ENCODE results near the gene GRIA4.
"Not testable (repeated sequence)": the region's sequence is repeated elsewhere in the genome, so short reads cannot be mapped to it uniquely, and the experiment has no call there.

The GRIA4 gene

DNA sequence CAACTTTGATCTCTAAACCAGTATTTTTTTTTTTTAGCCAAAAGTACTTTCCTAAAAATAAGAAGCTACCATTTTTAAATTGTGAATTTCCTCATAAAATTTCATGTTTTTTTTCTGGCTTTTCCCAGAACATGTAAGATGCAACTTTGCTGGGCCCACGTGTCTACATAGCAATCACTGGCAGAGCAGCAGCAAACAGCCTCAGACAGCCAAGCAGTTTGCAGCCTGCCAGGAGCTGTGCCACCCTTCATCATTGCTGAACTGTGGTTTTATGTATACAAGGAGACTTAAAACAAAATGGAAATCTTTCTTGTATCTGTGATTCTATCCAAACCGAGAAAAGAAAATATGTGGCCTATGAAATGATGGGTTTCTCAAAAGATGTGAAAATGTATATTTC lies 110.2 kb downstream of the GRIA4 start:
- DNase-seq: no peak

DNA sequence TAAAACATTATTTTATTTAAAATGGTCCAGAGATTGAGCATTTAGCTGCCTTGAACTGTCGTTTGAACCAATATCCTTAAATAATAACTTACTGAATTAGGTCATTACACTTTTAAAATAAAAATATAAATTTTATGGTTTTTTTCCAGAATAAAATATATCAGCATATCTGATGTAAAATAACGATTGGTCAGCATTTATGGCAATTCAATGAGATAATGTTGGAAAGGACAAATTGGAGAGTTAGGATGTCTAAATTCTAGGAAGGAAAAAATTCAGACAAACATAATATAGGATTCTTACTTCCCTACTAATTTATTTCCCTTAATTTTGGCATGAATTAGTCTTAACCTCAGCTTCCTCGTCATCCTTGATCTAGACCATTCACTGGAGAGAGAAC lies 113.4 kb downstream of the GRIA4 start:
- DNase-seq: no peak

DNA sequence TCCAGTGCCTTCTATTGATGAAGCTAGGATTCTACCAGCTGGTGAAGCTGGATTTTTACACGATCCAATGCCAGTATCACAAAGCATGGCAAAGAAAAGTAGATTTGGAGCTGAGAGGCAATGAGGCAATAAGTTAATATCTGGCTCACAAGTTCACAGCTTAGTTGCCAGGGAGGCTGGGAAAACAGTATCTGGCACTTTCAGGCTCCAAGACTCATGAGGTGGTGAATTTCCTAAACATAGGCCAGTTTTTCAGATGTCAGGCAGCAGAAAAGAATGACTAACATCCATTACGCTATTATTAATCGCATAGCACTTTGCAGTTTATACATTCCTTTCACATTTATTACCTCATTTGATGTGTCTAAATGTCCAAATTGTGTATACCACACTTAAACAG lies 122.7 kb downstream of the GRIA4 start:
- no peak for DNase-seq

DNA sequence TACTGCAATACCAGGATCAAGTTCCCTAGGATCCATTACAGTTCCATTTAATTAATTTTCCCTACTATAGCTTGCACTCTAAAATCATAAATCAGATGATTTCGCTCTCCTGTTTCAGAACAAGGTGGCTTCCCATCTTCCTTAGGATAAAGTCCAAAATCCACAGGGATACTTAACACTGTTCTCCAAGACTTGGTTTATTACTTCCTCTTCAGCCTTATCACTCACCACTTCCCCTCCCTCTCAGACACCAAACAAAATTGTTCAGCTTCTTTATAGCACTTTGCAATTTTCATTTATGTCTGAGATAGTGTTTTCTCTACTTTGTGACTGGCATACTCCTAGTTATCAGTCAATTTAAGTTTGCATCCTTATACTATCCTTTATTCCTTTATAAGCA lies 124.6 kb downstream of the GRIA4 start:
- no peak for DNase-seq

DNA sequence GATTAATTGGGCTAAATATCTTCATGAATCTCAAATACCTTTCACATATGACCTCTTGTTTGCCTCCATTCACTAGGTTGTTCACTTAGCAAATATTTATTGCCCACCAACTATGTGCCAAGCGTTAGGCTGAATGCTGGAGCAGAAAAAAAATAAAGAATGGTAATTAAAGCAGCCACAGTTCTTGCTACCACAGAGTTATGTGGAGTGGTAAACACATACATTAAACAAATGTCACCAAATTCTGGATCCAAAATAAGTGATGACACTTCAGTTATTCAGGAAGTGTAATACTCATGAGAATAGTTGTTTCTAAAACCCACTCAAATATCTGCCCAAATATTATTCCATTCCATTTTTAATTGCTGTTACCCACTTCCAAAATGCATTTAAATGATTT lies 128.4 kb downstream of the GRIA4 start:
- DNase-seq: no peak

DNA sequence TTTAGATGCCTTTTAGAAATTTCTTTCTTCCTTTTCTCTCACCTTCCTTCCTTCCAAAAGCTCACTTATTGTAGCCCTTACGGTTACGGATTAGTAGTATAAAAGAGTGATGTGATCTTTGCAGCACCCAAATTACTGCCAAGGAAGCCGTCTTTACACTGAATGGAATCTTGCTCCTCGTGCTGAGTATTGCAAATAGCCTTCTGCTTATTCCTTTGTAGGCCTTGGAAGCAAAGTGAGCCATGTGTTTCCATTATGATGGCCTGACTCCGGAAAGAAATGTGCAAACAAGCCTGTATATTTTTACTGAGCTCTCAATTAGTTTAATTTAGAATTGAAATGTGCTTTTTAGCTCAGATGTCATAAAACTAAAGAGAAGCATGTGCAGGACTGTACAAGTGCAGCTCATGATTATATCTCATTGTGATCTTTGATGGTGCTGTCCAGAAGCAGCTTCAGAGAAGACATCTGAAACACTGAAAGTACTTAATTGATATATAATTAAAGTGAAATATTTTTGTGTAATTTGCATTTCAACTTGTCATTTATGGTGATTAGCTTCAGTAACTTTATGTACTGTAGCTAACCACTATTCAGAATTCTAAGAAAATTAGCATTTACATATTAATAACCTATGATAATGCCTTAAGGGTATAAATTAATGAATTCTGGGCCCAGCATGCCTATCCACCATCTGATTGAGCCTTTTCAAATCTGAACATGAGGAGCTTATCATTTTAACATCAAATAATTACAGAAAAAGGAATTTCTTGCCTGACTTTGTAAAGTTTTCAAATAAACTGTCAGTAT lies 129.3 kb downstream of the GRIA4 start:
- DNase-seq: no peak

DNA sequence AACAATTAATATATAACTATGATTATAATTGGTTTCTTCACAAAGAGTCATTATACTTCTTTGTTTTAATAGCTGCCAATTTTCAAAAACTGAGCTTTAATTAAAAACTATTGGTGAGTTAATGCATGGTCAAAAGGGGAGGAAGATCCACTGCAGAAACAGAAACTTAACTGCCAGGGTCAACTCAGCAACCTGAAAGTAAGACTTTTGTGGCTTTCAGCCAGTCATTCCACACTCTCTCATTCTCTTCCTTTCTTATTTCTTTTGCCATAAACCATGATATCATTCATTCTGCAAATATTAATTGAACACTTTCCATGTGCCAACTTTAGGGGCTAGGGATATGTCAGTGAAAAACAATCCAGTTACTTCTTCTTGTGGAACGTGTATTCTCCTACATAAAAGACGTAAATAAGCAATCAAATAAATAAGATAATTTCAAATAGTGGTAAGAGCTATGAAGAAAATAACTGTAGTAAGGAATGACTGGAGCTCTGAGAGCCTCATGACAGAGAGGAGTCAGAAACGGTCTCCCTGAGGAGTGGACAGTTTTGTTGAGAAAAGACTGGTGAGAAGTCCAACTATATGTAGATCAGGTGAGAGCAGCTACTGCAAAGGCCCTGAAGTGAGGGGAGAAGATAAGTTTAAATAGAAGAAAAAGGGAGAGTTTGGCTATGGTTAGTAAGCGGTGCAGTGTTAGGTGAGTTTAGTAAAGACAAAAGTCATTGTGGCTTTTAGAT lies 130.5 kb downstream of the GRIA4 start:
- no peak for DNase-seq

DNA sequence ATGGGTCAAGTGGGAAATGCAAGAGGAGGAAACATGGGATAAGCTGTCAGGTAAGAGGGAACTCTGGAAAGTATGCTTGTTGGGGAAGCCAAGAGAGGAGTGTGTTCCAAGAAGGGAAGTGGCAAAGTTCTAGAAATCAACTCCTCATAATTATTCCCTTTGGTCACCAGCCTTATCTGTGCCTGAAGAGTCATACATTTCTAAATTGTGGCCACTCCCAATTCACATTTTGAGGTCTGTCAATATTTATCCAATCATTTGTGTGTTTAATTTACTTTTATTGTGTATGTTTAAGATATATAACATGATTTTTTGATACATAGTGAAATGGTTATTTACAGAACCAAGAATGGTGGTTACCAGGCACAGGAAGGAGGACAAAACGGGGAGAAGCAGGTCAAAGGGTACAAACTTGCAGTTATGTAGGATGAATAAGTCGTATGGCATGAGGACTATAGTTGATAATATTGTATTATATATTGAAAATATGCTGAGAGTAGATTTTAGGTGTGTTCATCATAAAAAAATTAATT lies 131.7 kb downstream of the GRIA4 start:
- DNase-seq: no peak

DNA sequence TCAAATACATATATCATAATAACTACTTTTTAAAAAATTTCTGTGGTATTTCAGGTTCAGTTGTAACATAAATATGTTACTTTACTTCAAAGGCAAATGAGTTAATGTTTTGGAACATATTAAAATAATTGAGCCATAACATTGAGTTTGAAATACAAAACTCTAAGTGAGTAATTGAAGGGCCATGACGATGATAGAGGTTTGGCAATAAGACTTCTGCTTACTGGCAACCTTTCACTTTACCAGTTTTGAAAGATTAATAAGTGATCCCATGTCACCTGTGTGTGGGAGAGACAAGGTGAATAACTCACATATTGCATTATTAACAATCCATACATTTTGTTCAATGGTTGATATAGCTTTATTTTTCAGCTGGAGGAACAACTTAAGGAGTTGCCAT lies 144.4 kb downstream of the GRIA4 start:
- no peak for DNase-seq

DNA sequence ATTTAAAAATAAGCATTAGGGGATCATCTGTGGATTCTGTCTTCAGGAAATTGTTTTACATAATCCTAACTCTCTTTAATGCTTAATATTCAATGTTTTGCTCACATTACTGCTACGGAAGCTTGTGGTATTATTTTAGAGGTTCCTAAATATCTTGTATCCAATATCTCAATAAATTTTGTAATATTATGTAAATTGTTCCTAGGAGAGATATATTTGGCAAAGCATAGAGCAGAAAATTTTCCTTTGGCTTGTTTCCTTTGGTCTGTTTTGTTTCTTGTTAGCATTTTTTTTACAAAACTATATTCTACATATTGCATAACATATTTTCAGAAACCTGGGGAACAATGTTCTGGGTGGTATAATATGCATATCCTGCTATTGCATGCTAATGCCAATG lies 144.8 kb downstream of the GRIA4 start:
- no peak for DNase-seq

DNA sequence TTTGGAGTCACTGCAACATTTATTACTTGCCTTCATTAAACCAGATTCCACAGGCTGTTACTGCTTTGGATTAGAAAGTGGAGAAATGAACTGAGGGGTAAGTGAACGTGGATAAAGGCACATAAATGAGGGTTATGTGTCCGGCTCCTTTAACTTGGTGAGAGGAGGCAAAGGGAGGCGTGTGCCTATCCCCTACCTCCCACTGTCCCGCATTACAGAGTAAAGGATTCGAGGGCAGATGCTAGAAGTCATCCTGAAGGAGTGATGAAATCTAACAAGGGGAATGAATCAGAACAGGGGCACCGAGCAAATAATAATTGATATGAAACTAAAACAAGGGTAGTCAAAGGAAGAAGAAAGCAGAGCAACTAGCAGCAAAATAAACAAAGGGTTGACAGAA lies 147.2 kb downstream of the GRIA4 start:
- no peak for DNase-seq

DNA sequence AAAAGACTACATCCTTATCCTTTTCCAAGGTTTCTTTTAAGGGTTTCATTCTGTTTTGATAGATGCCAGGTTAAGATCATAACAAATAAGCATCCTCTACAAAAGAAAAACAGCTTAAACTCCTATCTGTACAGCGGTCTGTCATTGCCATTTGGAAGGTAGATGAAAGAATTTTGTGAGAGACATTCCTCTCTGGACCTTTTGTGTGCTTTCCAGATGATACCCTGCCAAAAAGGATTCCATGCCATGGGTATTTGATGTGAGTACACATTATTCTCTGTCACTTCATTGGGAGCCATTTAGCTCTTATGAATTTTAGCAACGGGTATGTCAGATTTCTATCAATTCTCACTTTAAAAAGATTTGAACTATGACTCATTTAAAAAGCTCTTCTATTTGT lies 153.7 kb downstream of the GRIA4 start:
- no peak for DNase-seq

DNA sequence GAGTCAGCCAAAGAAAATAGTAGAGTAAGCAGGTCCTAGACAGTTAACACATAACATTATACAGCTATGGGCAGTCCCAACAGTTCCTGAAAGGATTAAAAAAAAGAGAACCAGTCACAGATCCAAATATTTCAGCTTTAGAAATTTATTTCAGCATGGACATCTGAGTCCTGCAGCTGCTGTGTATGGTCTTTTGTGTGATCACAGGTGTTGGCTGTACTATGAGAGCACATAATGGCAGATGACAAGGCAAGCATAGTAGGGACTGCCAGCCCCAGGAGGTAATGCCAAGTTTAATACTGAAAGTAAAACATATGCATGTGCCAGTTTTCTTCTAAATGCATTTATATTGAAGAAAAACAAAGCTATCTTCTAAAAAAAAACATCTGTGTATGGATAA lies 158.1 kb downstream of the GRIA4 start:
- no peak for DNase-seq

DNA sequence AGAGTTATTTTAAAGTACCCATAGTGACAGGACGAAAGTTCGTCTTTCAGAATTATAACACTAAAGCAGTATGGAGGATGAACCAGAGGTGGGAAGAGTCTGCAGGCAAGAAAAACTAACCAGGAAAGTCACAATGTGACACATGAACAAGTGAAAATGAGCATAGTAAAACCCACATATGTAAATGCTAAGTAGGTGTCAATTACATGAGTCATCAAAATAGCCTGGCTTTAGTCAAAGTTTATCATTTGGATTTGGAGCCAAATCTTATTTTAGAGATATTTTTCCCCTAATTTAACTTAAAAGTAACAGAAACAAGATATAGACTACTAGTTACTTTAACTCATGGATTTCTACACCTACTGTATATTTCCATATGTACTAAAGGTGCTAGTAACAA lies 159.8 kb downstream of the GRIA4 start:
- DNase-seq: no peak

DNA sequence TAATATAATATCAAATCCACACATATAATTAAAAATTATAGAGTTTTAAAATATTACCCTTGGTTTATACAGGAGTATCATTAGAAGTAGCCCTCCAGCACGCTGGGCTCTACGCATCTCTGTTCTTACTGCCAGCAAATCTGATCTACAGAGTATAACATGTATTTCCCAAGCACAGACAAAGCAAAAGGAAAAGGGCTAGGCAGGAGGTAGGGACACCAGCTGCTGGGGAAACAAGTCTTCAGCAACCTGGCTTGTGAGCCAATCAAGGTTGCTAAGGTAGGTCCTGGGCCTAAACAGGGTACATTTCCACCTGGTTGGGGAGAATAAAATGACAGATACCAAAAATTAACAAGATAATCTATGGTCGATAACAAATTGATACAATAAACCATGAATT lies 163.6 kb downstream of the GRIA4 start:
- not testable (repeated sequence) for DNase-seq

DNA sequence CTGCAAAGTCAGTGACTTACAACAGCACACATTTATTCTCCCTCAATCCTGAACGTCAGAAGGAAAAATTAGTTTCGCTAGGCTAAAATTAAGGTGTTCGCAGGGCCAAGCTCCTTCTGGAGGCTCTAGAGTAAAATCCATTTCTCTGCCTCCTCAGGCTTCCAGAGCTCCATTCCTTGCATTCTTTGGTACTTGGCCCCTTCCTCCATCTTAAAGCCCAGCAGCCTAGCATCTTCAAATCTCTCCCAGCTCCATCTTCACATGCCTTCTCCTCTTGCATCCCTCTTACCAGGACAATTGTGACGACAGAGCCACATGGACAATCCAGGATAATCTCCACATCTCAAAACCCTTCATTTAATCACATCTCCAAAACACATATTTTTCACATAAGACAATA lies 165.0 kb downstream of the GRIA4 start:
- DNase-seq: no peak

DNA sequence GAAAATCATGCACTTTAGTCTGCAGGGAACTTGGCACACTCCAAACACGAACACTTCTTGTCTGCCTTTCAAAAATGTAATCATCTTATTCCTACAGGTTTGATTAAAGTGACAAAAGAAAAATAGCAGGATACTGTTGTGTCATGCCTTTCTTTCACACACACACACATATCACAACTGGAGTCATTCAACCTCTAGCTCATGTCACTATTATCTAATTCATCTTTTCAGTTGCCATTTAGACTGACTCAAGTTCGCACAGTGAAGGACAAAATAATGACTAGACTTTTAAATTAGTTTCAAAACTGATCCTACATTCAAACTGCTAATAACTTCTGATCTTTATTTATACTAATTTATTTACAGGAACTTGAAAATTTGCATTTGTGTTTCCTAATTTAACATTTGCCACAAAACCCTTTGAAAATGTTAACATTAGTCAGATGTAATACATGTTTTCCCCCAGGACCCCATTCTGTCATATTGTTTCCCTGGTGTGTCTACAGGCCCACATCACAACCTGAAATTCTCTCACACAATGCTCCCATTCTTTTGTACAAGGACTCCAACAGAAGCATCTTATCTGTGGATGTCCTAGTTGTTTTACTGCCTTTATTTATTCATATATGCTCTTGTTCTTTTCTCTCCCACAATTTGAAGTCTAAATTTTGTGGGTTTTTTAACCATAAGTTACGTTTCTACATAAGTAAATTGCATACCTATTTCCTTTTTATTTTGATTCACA lies 171.1 kb downstream of the GRIA4 start:
- DNase-seq: no peak

DNA sequence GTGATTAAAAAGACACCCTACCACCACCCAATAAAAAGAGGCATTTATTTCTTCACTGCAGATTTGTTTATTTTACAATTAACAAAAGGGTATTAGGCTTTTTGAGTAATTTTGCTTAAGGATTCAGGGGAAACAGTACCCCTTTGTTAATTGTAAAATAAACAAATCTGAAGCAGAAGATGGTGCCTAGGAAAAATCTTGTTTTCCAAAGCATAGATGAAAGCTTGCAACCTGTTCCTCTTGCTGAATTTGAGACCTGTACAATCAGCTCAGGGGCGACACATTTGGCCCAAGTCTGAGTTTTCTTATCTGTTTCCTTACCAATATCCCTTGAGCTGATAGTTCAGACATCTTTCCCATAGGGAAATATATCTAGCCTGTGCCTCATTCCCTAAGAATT lies 171.9 kb downstream of the GRIA4 start:
- no peak for DNase-seq

DNA sequence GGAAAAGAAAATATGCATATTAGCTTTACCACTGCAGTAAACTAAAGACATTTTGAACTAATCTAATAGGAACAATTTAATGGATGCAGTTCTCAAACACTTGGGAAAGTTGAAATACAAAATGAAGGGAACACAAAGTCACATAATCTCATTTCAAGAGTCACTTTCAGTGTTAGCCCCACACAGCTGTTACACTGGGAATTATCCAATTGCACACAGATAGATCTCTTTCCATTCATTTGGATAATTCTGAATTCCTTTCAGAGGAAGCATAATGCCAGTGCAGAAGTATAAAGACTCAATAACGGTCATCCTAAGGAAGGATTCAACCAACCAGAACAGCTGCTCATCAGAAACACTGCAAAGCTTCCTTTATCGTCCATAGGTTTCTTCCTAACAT lies 173.3 kb downstream of the GRIA4 start:
- DNase-seq: no peak

DNA sequence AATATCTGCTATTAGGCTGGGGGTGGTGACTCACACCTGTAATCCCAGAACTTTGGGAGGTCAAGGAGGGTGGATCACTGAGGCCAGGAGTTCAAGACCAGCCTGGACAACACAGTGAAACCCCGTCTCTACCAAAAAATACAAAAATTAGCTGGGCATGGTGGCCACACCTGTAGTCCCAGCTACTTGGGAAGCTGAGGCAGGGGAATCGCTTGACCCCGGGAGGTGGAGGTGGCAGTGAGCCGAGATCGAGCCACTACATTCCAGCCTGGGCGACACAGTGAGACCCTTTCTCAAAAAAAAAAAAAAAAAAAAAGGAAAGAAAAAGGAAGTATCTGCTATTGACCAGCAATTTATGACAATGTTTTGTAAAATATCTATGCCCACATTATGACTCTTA lies 176.0 kb downstream of the GRIA4 start:
- DNase-seq: not testable (repeated sequence)

DNA sequence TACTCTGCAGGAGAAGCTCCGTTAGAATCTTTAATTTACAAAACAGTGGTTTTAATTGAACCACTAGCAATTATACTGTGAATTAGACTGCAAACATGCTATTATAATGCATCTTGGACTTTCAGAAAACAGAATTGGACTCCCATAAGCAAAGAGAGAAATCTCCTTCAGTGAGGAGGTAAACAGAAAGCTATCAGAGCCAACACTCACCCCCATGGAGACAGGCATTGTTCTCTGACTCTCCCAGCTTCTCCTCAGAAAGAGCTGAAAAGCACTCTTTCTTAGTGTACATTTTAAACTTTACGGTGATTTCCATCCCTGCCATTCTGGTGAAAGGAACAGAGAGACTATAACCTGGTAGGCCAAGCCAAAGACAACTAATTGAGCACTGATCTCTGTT lies 176.9 kb downstream of the GRIA4 start:
- no peak for DNase-seq

DNA sequence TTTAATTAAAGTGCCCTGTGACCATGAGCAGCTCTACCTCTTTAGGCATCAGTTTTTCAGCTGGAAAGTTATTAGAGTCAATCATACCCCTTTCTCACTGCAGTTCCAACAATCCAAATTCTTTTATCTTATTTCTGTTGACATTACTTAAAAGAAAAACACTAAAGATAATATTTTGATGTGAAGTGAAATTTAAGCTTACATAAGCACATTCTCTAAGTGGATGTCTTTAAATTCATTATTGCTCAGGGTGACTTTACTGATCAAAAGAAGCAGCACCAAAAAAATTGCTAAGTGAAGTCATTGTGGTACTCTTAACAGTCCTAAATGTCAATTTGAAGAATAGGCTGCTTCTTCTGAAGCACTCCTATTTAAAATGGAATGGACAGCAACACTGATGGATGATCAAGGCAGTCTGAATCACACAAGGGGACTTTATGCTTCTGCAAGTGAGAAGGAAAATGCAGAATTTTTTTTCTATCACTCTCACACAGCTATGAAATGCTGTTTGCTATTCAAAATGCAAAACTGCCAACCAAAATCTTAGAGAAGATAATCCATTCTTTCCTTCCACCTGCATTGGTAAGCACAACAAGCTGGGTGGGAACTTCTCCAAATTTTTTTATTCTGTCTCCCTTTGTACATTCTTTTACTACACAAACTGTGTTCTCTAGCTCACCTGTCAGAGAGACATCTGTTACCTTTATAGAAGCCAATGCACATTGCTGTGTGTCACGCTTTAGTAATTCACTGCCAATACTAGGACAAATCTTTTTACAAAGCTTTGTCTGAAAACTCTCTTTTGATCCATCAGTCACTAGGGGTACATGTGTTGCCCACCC lies 179.9 kb downstream of the GRIA4 start:
- DNase-seq: no peak

DNA sequence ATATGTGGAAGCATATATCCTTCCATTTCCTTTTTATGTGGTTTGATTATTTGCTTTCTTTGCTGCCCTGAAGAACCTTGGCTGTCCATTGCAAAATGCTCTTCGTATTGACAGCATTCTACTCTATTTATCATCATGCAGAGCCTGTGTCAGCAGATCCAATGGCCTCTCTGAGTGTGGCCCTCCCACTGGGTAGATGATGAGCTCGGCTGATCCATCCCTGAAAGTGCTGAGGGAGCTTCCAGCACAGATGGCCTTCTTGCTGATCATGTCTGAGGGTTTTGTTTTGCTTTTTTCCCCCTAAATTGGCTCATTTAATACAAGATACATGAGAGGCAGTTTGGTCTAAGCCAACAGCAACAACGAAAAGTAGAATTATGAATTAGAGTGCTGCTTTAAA lies 181.0 kb downstream of the GRIA4 start:
- DNase-seq: no peak
